ENCODE measurements around the gene PCNX2. TPM values are rescaled to one million over a fixed set of nuclear protein-coding genes. Genes with fewer than 3 reads are reported as not detected.

The PCNX2 gene
- total and polyA plus RNA-seq, 2 of the 13 experiments (the other 11 are each of a cell fraction or from before 2014, with no cell fraction given) = 0.11 to 0.42 TPM

DNA sequence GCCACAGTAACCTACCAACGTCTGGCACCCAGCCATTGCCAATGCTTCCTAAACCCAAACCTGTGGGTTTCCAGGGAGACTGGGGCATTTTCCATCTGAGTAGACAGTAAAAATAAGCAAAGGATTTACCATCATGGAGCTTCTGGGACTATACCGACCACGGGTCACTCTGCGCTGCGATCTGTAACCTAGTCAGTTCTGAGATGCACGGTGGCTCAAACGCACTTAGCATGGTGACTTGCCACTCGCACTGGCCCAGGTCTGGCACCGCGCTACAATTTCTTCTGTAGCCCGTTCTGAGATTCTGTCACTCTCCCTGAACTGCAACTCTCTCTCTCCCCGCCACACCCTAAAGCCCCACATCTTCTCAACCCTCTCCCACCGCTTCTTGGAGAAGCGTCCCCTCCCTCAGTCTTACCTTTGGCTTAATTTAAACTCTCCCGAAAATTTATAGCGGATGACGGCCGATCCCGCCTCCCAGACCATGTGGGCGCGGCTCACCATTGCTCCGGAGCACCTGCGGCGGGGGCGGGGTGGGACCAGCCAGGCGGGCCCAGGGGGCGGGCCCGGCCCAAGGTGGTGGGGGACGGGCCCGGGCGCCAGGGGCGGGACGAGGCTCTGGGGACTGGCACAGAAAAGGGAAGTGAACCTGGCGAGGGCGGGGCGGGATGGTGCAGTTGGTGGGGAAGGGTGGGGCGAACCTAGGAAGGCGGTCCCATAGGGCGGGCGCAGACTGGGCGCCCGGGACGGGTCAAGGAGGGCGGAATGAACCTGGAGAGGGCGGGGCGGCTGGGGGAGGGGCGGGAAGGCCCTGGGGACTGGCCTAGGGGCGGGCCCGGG is 31.5 kb upstream of the PCNX2 start:
- no peaks in the 10 kb centered on the region for H3K36me3 ChIP-seq (replicated peaks in 1 of 2; ENCODE audit: control insufficient read depth in 1 of 2, insufficient read depth in 2 of 2, low read length in 2 of 2)
- no peak overlapping the region for H3K4me3 ChIP-seq (replicated peaks in 1 of 3; ENCODE audit: insufficient read depth in 1 of 3, low read depth in 2 of 3, low read length in 3 of 3)
- in situ Hi-C loops (cut with HindIII; ENCODE audit: extremely low pct_ligation_motif_present, low pct_unique_long_range_greater_than_20kb) = no loop called here
- DNase-seq (ENCODE audit: low spot score) (no peak), FAIRE-seq (no peak), ATAC-seq (no peak)
- H4K20me1 ChIP-seq (ENCODE audit: insufficient read depth, low read length) = no peaks in the 10 kb centered on the region
- H3K27me3 ChIP-seq (ENCODE audit: control insufficient read depth in 1 of 2, insufficient read depth in 2 of 2, low read length in 2 of 2) = no peaks in the 10 kb centered on the region
- H3K9ac ChIP-seq (ENCODE audit: insufficient read depth, low read depth, low read length) = no peak overlapping the region
- ChIA-PET CTCF (ENCODE audit: low intra/inter-chr PET ratio, low total read pairs) (no interaction called here), POLR2A (no interaction called here)
- no peaks in the 10 kb centered on the region for H3K79me2 ChIP-seq (ENCODE audit: insufficient read depth, low read length)
- no TSS peak for BruUV-seq (replicated peaks)
- H3K4me2 ChIP-seq (ENCODE audit: low read depth, low read length) = no peak overlapping the region
- intact Hi-C loops (cut with micrococcal nuclease; ENCODE audit: unreplicated experiment) = no loop called here
- TF ChIP-seq ZFP82 (CRISPR knock-in tag; IDR thresholded peaks at IDR 0.05; ENCODE audit: borderline replicate concordance) = no peak
- no peak overlapping the region for H2AFZ ChIP-seq (ENCODE audit: low read length)
- no peak overlapping the region for H3K27ac ChIP-seq (ENCODE audit: extremely low read length, insufficient read depth, low read length)
- H3K4me1 ChIP-seq (ENCODE audit: insufficient read depth, low read length) = no peaks in the 10 kb centered on the region
- WGBS (ENCODE audit: low lambda C conversion rate) = 73% methylated on average over 45 of the region's 49 CpGs
- no peaks in the 10 kb centered on the region for H3K9me3 ChIP-seq (ENCODE audit: low read length)

DNA sequence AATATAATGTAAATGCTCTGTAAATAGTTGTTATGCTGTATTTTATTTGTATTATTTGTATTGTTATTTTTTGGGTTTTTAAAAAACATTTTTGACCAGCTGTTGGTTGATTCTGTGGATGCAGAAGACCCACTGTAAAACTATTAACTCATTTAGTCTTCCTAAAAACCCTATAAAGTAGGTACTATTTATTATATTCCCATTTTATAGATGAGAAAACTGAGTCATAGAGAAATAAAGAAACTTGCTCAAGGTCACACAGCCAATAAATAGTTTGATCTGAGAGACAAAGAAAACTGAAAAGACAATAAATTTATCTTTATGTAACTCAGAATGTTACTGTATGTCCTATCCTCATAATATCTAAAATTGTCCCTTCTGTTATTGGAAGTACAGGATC is 30.8 kb upstream of the PCNX2 start:
- Histone ChIP-seq H3K9ac (ENCODE audit: insufficient read depth, low read depth, low read length) (no peak overlapping the region), H3K4me2 (ENCODE audit: low read depth, low read length) (no peak overlapping the region), H3K9me3 (ENCODE audit: low read length) (no peaks in the 10 kb centered on the region), H3K36me3 (replicated peaks in 1 of 2; ENCODE audit: control insufficient read depth in 1 of 2, insufficient read depth in 2 of 2, low read length in 2 of 2) (no peaks in the 10 kb centered on the region), H3K4me3 (replicated peaks in 1 of 3; ENCODE audit: insufficient read depth in 1 of 3, low read depth in 2 of 3, low read length in 3 of 3) (no peak overlapping the region), H3K4me1 (ENCODE audit: insufficient read depth, low read length) (no peaks in the 10 kb centered on the region), H3K27me3 (ENCODE audit: control insufficient read depth in 1 of 2, insufficient read depth in 2 of 2, low read length in 2 of 2) (no peaks in the 10 kb centered on the region), H4K20me1 (ENCODE audit: insufficient read depth, low read length) (no peaks in the 10 kb centered on the region), H3K79me2 (ENCODE audit: insufficient read depth, low read length) (no peaks in the 10 kb centered on the region), H3K27ac (ENCODE audit: extremely low read length, insufficient read depth, low read length) (no peak overlapping the region), H2AFZ (ENCODE audit: low read length) (no peak overlapping the region)
- in situ Hi-C loops (cut with HindIII; ENCODE audit: extremely low pct_ligation_motif_present, low pct_unique_long_range_greater_than_20kb) (no loop called here), intact Hi-C loops (cut with micrococcal nuclease; ENCODE audit: unreplicated experiment) (no loop called here)
- ATAC-seq = no peak
- ChIA-PET CTCF (ENCODE audit: low intra/inter-chr PET ratio, low total read pairs) (no interaction called here), POLR2A (no interaction called here)
- no peak for FAIRE-seq
- BruUV-seq (replicated peaks) = no TSS peak
- TF ChIP-seq ZNF121 (CRISPR knock-in tag; IDR thresholded peaks at IDR 0.05) (no peak), NFKBIZ (CRISPR knock-in tag; IDR thresholded peaks at IDR 0.05) (no peak), ZNF747 (CRISPR knock-in tag; IDR thresholded peaks at IDR 0.05; ENCODE audit: borderline replicate concordance) (no peak)
- DNase-seq (ENCODE audit: low spot score) = no peak
